NT2/D1 (cell line): ENCODE measurements around the gene PIMREG.

ENCODE experiments used
- DNase-seq: peaks from one replicate; pipeline ENCODE4 v3.0.0-alpha.2; 2011; ENCODE audit warnings: low read depth, low spot score
- H3K27me3 ChIP-seq: 2 replicates; pipeline ENCODE4 v1.6.0; 2011; ENCODE audit warnings: mild to moderate bottlenecking; ENCODE audit not compliant: insufficient read length, insufficient read depth
- H3K36me3 ChIP-seq: 2 replicates; pipeline ENCODE4 v1.6.1; 2011; ENCODE audit warnings: mild to moderate bottlenecking, low read length, mixed read lengths; ENCODE audit not compliant: insufficient read depth, insufficient read length
- H3K4me1 ChIP-seq: 2 replicates; pipeline ENCODE4 v1.5.1; 2011; ENCODE audit not compliant: insufficient read depth, insufficient read length
- H3K4me3 ChIP-seq: 2 replicates; pipeline ENCODE4 v1.5.1; 2011; ENCODE audit warnings: low read depth; ENCODE audit not compliant: insufficient read length
- H3K9ac ChIP-seq: 2 replicates; pipeline ENCODE4 v1.6.0; 2011; ENCODE audit warnings: low read depth; ENCODE audit not compliant: insufficient read length
- H3K9me3 ChIP-seq: 2 replicates; pipeline ENCODE4 v1.5.1; 2011; ENCODE audit warnings: mild to moderate bottlenecking, low read length; ENCODE audit not compliant: insufficient read depth
- SUZ12 ChIP-seq: IDR thresholded peaks from 2 replicates; pipeline ENCODE4 v1.6.1; 2011; ENCODE audit not compliant: insufficient read length, insufficient read depth; ENCODE audit errors: extremely low read depth
- YY1 ChIP-seq: IDR thresholded peaks from 2 replicates; pipeline ENCODE4 v1.6.1; 2011; ENCODE audit not compliant: insufficient read length, insufficient read depth
- ZNF274 ChIP-seq: IDR thresholded peaks from 2 replicates; pipeline ENCODE4 v1.6.1; 2011; ENCODE audit warnings: mild to moderate bottlenecking, low read depth, low read length

PIMREG gene

GRCh38 chr17:6442775-6443174 lies 1.5 kb upstream of the PIMREG start:
- Histone ChIP-seq H3K4me1 (peaks cover 8% of the 10 kb centered on the region), H3K4me3 (no peak overlapping the region), H3K9me3 (no peaks in the 10 kb centered on the region), H3K9ac (no peak overlapping the region), H3K27me3 (no peaks in the 10 kb centered on the region), H3K36me3 (peaks cover 26% of the 10 kb centered on the region)
- TF ChIP-seq ZNF274 (no peak), YY1 (no peak), SUZ12 (no peak)
- DNase-seq, result no peak

GRCh38 chr17:6444571-6445335 lies 498 bp downstream of the PIMREG start:
- peaks cover 10% of the 10 kb centered on the region for H3K4me1 ChIP-seq
- H3K9ac ChIP-seq, result peak overlapping the region; percentile 93
- H3K4me3 ChIP-seq, result peak overlapping the region; percentile 72
- H3K9me3 ChIP-seq, result no peaks in the 10 kb centered on the region
- TF ChIP-seq YY1 (no peak), SUZ12 (no peak), ZNF274 (no peak)
- DNase-seq, result no peak
- no peaks in the 10 kb centered on the region for H3K27me3 ChIP-seq
- peaks cover 40% of the 10 kb centered on the region for H3K36me3 ChIP-seq

GRCh38 chr17:6446516-6447100 lies 2.4 kb downstream of the PIMREG start:
- TF ChIP-seq YY1 (no peak), SUZ12 (no peak), ZNF274 (no peak)
- H3K4me1 ChIP-seq, result peaks cover 14% of the 10 kb centered on the region
- no peak overlapping the region for H3K9ac ChIP-seq
- DNase-seq, result no peak
- H3K4me3 ChIP-seq, result no peak overlapping the region
- H3K27me3 ChIP-seq, result no peaks in the 10 kb centered on the region
- no peaks in the 10 kb centered on the region for H3K9me3 ChIP-seq
- H3K36me3 ChIP-seq, result peaks cover 44% of the 10 kb centered on the region

- peaks cover 21% of the 10 kb centered on the region for H3K4me1 ChIP-seq
- no peak overlapping the region for H3K4me3 ChIP-seq
- TF ChIP-seq SUZ12, result no peak
- TF ChIP-seq ZNF274, result no peak
- no peak for TF ChIP-seq YY1
Measured at GRCh38 chr17:6448473-6448872, 4.2 kb downstream of the PIMREG start.

GRCh38 chr17:6449307-6449706 lies 5.1 kb downstream of the PIMREG start:
- H3K9me3 ChIP-seq, result no peaks in the 10 kb centered on the region
- no peak for TF ChIP-seq SUZ12
- H3K4me3 ChIP-seq, result no peak overlapping the region
- no peak overlapping the region for H3K9ac ChIP-seq
- H3K4me1 ChIP-seq, result peaks cover 25% of the 10 kb centered on the region
- DNase-seq, result no peak
- no peaks in the 10 kb centered on the region for H3K27me3 ChIP-seq
- peaks cover 44% of the 10 kb centered on the region for H3K36me3 ChIP-seq

More at GRCh38 chr17:6448473-6448872, 4.2 kb downstream of the PIMREG start:
- peaks cover 44% of the 10 kb centered on the region for H3K36me3 ChIP-seq
- H3K27me3 ChIP-seq, result no peaks in the 10 kb centered on the region
- no peak for DNase-seq
- H3K9ac ChIP-seq, result no peak overlapping the region
- no peaks in the 10 kb centered on the region for H3K9me3 ChIP-seq

- no peak overlapping the region for H3K4me3 ChIP-seq
- H3K4me1 ChIP-seq, result peaks cover 21% of the 10 kb centered on the region
- H3K36me3 ChIP-seq, result peaks cover 32% of the 10 kb centered on the region
- H3K9me3 ChIP-seq, result no peaks in the 10 kb centered on the region
- no peaks in the 10 kb centered on the region for H3K27me3 ChIP-seq
- H3K9ac ChIP-seq, result no peak overlapping the region
- no peak for TF ChIP-seq SUZ12
- TF ChIP-seq ZNF274, result no peak
- TF ChIP-seq YY1, result no peak
- no peak for DNase-seq
Measured at GRCh38 chr17:6450926-6451832, 6.9 kb downstream of the PIMREG start.
